Activated CD8-positive, alpha-beta memory T cell treated with anti-CD3 and anti-CD28 coated beads for 1 hour (primary cell): Measurements from ENCODE around the gene ROBO1.

Experiments used
- DNase-seq, 2 donors: peaks; one replicate each; pipeline ENCODE4 v3.0.0-alpha.2; 2020; ENCODE audit warnings: low read depth in 1 of 2; ENCODE audit errors: extremely low read depth in 1 of 2

Gene ROBO1

GRCh38 chr3:78613421-78613879 is 1154.3 kb downstream of the ROBO1 start:
- no peak for DNase-seq

- no peak for DNase-seq
Measured at GRCh38 chr3:78611278-78611677, 1156.5 kb downstream of the ROBO1 start.

- DNase-seq = no peak
Measured at GRCh38 chr3:78610462-78611125, 1157.2 kb downstream of the ROBO1 start.

GRCh38 chr3:78606756-78607155 is 1161.0 kb downstream of the ROBO1 start:
- DNase-seq = no peak

GRCh38 chr3:78605178-78605577 is 1162.6 kb downstream of the ROBO1 start:
- no peak for DNase-seq

- no peak for DNase-seq
Measured at GRCh38 chr3:78604341-78604740, 1163.5 kb downstream of the ROBO1 start.

GRCh38 chr3:78601249-78601648 is 1166.5 kb downstream of the ROBO1 start:
- DNase-seq = no peak

- DNase-seq = no peak
Measured at GRCh38 chr3:78589778-78590177, 1178.0 kb downstream of the ROBO1 start.

GRCh38 chr3:78588906-78589621 is 1178.7 kb downstream of the ROBO1 start:
- DNase-seq = no peak

- no peak for DNase-seq
Measured at GRCh38 chr3:78580681-78581080, 1187.1 kb downstream of the ROBO1 start.

GRCh38 chr3:78571486-78571885 is 1196.3 kb downstream of the ROBO1 start:
- DNase-seq = no peak

- no peak for DNase-seq
Measured at GRCh38 chr3:78570496-78570895, 1197.3 kb downstream of the ROBO1 start.

GRCh38 chr3:78569804-78570203 is 1198.0 kb downstream of the ROBO1 start:
- DNase-seq = no peak

GRCh38 chr3:78565712-78566111 is 1202.1 kb downstream of the ROBO1 start:
- no peak for DNase-seq

GRCh38 chr3:78562328-78562727 is 1205.5 kb downstream of the ROBO1 start:
- DNase-seq = no peak
